Stimulated activated CD4-positive, alpha-beta T cell treated with anti-CD3 and anti-CD28 coated beads, Interleukin-15, amount 100 ng/mL, for 48 hours (primary cell): ENCODE results near the gene COL9A1.

Experiments used
- DNase-seq, 2 donors: peaks; one replicate each; pipeline ENCODE4 v3.0.0-alpha.2; 2020; ENCODE audit warnings: low read depth in 2 of 2

Gene COL9A1

DNA sequence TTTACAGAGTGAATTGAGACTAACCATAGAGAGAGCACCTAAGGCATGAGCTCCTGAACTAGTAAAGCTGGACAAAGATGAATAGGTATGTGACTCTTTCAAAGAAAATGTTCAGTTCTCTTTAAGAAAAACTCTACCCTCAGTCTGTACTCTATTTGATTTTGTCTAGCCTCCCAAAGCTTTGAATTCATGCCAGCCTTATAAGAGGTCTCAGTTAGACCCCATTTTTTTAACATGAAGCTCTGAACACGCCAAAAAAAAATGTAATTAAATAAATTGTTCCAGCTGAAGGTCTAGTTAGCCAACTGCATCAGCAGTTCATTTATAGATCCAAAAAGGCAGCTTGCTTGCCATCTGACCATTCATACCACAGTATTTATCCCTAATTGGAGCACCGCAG, 71.6 kb downstream of the COL9A1 start:
- DNase-seq = no peak

DNA sequence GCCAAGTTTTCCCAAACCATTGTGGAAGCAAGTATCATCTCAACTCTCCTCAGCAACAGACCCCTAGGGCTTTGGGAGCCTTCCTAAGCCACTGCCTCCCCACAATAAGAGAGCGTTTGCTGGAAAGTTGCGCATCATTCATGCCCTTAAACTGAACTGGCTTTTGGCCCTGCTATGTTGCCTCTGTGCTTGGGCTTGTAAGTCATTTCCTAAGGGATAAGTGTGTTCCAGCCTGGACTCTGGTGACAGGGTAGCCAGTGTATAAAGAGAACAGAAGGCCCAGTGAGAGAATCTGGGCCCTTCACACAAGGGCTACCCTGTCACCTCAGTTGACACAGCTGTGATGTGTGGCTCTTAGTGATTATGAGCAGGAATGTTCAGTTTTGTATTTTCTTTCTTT, 77.8 kb downstream of the COL9A1 start:
- DNase-seq = no peak

DNA sequence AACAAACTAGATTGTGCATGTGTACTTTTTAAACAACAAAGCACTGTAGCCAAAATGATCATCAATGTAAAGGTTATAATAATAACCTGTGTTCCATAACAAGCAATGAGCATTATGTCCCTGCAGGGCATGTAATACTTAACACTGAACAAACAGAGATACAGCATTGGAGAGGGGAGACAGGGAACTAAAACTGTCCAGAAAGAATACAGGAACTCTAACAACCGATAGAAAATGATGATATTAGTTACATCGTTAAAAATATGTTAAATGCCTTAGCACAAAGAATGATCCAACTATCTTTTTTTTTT, 80.5 kb downstream of the COL9A1 start:
- no peak for DNase-seq

DNA sequence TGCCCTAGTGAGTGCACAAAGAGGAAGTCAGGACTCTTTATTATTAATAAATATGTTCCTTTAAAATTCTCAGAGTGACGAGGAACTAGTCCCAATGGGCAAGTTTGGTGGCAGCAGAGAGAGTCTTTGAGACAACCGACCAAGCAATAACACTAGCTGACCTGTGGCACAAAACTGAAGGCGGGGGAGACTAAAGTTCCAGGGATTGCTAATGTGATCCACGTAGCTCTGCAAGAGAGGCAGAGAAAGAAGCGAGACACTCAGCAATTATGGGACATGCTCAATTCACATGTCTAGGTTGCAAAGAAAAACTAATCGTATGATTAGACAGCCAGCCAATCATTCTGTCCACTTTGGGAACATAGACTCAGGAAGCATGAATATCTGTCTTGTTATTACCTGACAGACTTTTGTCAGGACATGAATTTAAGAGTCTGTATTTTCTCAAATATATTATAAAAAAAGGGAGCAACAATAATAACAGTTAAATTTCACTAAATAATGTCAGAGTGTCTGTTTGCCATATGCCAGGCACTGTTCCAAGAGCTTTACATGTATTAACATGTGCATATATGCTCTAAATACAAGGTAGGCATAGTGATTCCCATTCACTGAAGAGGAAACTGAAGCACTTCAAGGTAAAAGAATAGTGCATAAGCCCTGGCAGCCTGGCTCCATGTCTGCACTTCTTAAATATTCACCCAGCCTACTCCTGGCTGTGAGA, 81.0 kb downstream of the COL9A1 start:
- no peak for DNase-seq

DNA sequence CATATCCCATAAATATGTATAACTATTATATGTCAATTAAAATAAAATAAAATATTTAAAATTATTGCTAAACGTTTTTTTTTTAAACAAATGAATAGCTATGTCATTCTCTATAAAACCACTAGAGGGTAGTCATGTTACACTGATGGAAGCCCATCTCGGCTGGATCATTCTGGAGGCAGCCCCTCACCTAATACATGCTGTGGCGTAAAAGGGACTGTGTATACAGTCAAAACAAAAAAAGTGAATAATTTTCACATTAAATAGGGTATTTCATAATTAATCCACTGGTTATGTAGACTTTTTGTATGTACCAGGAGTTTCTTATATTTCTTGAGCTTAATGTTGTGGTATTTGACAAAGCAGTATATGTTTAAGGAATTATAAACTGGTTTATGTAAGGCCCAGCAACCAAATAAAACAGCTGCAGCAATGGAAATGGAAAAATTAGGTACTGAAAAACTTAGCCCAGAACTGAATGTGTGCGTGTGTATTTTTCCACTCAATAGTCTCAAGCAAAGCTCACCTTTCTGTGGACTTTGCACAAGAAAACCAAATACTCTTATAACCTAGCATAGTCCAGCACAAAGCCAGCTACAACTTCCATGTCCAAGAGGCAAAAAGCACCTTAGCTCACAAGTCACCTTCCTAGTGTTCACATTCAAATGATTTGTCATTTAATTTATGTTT, 81.7 kb downstream of the COL9A1 start:
- DNase-seq = no peak

DNA sequence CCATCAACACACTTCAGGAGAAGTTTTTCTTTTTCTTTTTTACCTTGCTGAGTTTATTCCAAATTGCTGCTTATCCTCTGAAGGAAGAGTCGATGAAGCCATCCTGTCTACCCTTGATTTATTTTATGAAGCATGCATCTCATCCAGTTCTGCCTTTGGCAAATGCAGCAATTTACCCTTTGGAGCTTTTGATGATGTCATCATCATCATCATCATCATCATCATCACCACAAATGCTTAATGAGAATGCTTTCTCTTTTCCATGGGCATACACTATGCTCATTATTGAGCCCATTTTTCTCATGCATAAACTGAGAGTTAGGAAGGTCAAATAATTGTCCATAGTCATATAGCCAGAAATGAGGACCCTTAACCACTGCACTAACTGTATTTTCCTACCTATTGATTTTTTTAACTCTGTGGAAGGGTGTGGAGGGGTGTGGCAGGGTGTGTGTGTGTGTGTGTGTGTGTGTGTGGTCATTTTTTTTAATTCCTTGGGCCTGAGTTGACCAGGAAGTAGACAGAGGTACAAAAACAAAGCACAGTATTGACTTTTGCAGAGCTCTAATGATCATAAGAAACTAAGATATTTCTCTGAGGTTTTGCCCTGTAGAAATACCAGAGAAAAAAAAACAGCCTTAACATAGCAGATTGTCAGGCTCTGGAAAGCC, 82.8 kb downstream of the COL9A1 start:
- DNase-seq = no peak

DNA sequence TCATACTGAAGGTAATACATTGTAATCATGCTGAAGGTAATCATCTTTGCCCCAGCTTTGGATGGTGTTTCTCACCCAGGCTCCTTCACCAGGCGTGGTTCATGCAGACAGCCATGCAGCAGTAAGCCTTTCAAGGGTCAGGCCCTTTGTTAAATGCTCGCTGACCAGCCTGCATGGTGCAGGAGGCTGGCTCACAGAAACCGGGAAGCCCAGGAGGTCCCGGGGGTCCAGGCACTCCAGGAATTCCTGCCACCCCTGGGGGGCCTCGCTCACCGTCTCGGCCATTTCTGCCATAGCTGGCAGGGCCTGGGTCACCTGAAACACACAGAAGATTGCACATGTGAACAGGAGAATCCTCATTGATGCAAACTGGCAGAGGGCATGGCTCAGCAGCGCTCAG, 86.1 kb downstream of the COL9A1 start:
- DNase-seq = no peak

DNA sequence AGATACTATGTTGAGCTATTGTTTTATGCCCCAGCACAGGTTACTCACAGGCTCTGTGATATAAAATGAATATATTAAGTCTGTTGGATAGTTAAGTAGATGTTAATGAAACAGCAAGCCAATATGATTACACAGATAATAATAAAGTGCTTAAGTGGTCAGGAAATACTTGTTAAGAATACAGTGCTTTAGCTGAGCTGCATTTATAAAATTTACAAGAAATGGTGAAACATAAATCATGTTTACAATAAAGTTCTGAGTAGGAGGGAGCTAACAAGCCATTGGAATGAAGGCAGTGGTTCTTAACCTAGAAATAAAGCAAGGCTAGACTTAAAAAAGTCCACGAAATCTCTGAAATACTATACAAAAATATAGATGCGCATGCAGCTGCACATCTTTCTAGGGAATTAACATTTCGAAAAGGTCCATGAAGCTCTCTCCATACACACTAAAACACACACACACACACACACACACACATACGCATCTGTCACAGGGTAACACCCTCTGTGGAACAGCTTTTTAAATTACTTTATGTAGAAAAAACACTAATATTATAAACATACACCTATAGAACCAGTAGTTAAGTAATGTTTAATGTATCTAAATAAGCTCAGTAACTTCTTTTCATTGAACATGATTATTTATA, 87.3 kb downstream of the COL9A1 start:
- DNase-seq = no peak

DNA sequence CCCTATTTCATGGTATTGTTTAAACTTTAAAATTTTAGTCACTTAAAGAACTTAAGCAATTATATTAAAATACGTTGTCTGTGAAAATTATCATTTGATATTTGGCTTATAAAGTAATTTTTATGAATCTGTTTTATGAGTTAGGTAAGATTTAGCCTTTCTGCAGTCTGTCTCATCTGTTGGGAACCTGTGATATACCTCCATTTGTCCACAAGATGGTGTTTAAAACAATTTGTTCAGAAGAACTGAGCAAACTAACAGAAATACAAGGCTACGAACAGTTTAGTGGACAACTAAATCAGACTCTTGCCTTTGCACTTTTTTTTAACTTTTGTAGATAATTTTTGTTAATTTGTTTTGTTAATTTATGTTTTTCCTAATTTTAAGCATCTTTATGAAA, 92.4 kb downstream of the COL9A1 start:
- DNase-seq = no peak

DNA sequence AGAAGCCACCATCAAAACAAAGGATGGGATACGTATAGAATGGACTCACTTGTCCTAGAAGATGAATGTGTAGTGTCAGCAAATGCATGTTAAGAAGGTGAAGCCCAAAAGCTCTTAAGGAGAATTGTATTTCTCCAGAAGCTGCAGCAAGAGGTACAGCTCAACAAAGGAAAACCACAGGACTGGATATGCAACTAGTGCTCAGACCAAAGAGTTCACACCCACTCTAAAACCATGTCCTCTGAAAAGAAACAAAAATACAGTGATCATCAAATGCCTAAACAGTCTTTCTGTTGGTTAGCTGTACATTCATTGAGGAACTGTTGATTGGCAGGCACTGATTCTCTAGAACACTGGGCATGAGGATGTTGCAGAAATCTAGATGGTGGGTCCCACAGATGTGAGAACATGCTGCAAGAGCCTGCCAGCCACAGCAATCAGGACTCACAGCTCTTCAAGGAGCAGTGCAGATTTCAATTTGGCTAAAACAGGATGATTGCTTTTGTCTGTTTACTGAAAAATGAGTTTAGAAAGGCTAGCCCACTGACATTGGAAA, 94.6 kb downstream of the COL9A1 start:
- no peak for DNase-seq

DNA sequence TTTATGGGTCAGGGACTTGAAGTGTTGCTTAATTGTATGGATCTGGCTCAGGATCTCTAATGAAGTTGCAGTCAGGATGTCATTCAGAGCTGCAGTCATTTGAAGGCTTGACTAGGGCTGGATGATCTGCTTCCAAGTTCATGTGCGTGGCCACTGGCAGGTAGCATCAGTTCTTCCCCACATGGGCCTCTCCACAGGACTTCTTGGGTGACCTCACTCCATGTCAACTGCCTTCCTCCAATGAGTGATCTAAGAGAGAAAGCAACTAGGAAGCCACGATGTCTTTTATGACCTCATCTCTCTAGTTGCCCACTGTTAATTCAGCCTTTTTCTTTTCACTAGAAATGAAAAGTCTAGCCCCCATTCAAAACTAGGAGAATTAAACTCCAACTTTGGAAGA, 104.1 kb downstream of the COL9A1 start:
- DNase-seq = no peak

DNA sequence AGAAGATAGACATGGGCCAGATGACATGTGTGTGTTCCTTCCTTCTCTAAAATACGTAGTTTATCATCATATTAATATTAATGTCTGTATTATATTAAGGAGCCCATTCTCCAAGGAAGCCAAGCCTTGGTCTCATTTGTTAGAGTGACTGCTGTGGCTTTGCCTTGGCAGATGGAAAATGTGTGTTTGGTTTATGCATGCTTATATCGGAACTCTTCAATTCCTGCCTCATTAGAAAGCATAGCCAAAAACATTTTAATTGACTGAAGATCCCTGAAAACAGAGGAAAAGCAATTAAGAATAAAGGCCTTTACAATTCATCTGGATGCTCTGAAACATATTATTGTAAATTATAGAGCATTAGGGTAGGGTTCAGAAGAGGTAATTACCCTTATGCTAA, 106.4 kb downstream of the COL9A1 start:
- no peak for DNase-seq

DNA sequence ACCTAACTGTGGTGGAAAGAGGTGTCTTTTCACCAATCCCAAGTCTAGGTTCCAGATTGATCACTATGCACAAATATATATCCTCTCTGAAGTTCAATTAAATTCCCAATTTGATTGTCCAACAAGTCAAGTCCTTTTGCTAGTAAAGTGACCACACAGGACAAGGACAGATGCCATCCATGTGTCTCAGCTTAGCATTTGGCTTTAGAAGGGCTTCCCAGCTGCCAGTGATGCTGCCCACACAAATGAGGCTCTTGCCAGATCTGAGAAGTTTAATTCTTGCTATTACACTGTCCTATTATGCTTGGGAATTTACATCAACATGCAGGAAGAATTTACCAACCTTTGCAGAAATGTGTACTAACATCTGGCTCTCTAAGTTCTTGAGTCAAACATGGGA, 108.5 kb downstream of the COL9A1 start:
- no peak for DNase-seq

DNA sequence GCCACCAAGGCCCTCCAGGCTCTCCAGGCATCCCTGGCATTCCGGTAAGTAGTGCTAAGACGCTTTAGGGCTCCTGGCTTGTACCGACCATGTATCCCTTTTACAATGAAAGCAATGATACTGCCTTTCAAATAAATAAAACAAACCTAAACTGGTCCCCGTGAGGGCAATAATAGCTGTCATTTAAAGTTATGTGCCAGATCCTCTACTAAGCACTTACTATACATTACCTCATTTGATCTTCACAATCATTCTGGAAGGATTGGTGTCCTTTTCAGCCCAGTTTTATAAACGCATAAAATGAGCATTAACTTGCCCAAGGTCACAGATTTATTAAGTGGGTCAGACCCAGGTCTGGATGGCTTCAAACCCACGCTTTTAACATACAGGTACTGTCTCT, 114.7 kb downstream of the COL9A1 start:
- no peak for DNase-seq

DNA sequence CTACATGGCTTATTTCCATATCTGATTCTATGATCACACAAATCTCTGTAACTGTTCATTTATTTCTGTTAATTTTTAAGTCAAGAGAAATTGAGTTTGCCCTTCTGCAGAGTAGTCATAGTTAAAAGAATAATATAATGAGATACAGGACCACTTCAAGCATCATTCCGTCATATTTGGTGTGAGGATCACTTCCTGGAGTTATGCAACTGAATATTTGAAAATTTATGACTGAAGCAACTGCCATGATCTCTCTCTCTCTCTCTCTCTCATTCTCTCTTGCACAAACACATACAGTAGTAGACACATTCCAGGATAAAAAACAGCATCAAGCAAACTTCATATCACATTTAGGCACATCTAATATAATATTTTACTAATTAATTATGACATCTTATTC, 116.4 kb downstream of the COL9A1 start:
- DNase-seq = no peak

DNA sequence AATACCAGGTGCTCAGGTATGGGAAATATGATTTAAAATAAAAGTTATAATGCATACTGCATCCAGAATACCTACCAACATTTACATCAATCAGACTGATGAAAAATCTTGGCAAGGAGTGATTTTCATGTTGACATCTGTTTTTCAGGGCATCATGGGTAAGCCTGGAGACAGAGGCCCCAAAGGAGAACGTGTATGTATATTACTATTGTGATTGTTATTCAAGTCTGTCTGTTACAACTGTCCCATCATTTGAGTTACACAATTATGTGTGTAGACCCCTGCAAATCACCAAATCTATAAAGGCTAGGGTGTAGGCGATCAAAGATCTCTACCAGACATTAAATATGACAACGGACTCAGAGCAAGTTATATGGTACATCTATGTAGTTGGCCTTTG, 118.2 kb downstream of the COL9A1 start:
- DNase-seq = no peak

DNA sequence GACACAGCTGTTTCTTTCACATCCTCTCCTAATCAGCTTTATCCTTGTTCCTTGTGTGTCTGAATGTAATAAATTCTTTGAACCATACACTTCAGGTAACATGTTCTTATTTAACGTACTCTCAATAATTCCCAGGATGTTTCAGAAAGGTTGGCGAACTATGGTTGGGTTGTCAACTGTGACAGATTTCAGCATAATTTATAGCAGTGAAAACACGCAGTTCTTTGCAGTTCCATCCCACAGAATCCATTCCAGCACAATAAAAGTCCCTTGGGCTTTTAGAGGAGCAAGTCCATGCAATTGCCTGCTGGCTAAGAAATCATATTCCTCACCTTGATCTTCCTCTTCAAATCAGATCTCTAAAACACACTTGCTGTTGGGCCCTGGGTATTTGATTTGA, 119.3 kb downstream of the COL9A1 start:
- DNase-seq = no peak

DNA sequence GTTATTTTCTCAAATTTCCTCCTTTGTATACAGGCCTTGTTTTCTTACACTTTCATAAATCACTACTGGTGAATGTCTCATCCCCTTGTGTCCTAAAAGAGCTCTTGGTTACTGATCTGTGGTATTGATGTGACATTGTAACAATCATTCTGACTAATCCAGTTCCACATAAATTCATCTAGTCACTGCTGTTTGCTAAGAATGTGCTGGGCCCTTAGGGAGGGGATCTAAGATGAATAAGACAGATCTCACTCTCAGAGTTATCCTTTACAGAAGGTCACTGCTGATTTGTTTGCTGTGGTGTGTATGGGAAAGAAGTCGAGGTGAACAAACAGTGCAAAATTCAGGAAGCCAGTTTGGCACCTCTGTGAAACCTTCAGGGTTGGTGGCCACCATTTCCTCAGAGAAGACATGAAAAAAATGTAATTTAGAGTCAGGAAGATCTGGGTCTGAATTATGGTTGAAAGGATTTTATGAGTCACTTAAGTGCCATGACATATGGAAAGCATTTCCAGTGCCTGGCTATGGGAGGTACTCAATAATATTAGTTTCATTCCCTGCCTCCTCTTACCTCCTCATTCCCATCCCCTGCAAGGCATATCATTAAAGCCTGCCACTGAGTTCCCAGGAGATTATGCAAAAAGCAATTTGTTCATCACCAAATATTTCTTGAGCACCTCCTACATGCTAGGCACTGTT, 121.8 kb downstream of the COL9A1 start:
- no peak for DNase-seq

DNA sequence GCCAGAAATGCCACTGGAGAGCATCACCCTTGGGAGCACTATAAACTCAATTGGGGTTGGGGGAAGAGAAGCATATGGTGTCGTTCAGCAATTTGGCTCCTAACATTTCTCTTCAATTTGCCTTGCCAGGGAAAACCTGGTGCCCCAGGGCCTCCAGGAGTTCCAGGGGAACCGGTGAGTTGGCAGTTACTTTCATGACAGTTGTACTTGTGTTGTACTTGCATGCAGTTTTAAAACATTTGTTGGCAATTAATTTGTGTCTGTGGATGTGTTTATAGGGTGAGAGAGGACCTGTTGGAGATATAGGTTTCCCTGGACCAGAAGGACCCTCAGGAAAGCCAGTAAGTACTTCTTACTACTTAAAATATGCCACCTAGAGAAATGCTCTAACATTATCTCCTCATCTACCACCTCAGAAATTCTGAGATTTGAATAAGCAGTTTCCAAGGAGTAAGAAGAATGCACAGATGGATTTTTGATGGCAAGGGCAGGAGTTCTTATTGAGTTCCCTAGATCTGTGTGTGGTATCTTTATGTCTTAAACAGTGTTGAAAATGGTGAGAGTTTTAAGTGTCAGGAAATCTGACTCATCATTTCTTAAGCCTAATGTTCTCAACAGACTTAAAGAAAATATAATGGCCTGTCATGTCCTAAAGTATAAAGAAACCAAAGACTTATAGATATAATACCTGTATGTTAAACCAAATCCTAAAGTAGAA, 122.5 kb downstream of the COL9A1 start:
- DNase-seq = no peak

DNA sequence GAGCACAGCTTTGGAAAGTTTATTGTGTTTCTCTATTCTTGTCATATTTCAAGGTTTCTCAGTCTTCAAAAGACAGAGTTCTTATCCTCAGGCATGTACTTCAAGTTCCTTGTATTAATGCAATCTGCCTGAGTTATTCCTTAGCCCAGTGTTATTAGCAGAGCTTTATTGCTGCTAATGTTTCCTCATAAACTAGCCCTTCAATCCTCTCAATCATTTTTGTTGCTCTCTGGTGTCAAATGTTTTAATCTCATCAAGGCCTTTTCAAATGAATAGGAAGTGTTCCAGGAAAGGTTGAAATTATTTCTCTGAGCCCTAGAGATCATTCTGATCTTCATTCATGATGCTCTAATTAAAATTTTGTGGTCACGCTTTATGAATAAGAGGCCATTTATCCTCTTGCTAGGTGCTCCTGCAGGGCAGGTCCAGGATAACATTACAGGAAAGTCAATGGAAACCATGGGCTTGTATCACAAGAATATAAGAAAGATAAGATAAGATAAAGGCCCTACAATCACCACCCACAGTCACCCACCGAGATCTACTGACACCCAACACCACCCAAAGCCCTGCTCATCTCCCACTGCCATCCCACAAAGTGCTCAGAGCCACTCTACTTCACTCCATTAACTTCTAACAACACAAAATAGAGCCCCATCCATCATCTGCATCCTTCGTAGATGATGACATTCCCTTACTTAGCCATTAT, 125.9 kb downstream of the COL9A1 start:
- DNase-seq = no peak

DNA sequence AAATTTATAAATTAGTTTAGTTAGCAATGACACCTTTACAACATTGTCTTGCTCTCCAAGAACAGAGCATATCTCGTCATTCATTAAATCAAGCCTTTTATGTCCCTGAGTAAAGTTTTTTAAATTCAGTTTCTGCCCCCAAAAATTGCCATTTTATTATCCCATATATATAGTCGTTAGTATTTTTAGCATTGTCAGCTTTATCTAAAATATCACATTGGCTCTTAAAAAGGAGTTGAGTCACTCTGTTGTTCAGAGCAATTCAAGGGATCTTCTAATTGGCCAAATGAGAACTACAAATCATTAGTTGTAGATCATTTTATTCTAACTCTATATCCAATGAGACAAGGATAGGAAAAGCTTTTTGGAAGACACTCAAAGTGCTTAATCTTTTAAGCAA, 127.1 kb downstream of the COL9A1 start:
- DNase-seq = no peak
